ENCODE results near the gene CHRNG.

CHRNG gene

GRCh38 chr2:232506709-232507108 lies 32.8 kb upstream of the CHRNG start:
- no peak for DNase-seq

- DNase-seq = no peak
These were observed 31.2 kb upstream of the CHRNG start for GRCh38 chr2:232508251-232508650.

GRCh38 chr2:232511336-232511890 lies 28.1 kb upstream of the CHRNG start:
- DNase-seq = no peak

GRCh38 chr2:232512602-232513001 lies 26.9 kb upstream of the CHRNG start:
- DNase-seq = no peak

GRCh38 chr2:232513353-232513752 lies 26.1 kb upstream of the CHRNG start:
- no peak for DNase-seq

GRCh38 chr2:232515639-232516038 lies 23.9 kb upstream of the CHRNG start:
- DNase-seq = no peak

- DNase-seq = no peak
These were observed 22.9 kb upstream of the CHRNG start for GRCh38 chr2:232516551-232516950.

- no peak for DNase-seq
These were observed 20.6 kb upstream of the CHRNG start for GRCh38 chr2:232518844-232519243.

GRCh38 chr2:232519581-232520438 lies 19.7 kb upstream of the CHRNG start, which contains the start of gene PRSS56:
TSS of gene PRSS56 (plus strand) at chr2:232520388. CDS start at chr2:232520599, 211 bp downstream.
- no peak for DNase-seq

GRCh38 chr2:232520489-232520888 lies 19.0 kb upstream of the CHRNG start:
- DNase-seq = no peak

- no peak for DNase-seq
These were observed 18.4 kb upstream of the CHRNG start for GRCh38 chr2:232521098-232521497.

- no peak for DNase-seq
These were observed 17.4 kb upstream of the CHRNG start for GRCh38 chr2:232521959-232522622.

- no peak for DNase-seq
These were observed 16.7 kb upstream of the CHRNG start for GRCh38 chr2:232522623-232523401.

- no peak for DNase-seq
These were observed 16.1 kb upstream of the CHRNG start for GRCh38 chr2:232523402-232523681.

- peak; percentile 2 for DNase-seq
These were observed 15.6 kb upstream of the CHRNG start for GRCh38 chr2:232523682-232524597.

GRCh38 chr2:232524771-232525170 lies 14.7 kb upstream of the CHRNG start:
- DNase-seq = no peak

- no peak for DNase-seq
These were observed 14.3 kb upstream of the CHRNG start for GRCh38 chr2:232525199-232525598.

GRCh38 chr2:232525791-232526371 lies 13.6 kb upstream of the CHRNG start, which contains the start of gene CHRND:
TSS of gene CHRND (plus strand) at chr2:232526160. CDS start at chr2:232526216, 56 bp downstream.
- DNase-seq = no peak

GRCh38 chr2:232526372-232526941 lies 13.0 kb upstream of the CHRNG start:
- no peak for DNase-seq

- no peak for DNase-seq
These were observed 11.5 kb upstream of the CHRNG start for GRCh38 chr2:232527905-232528470.
